T-cell (primary cell): ENCODE measurements around the gene TNFAIP2. TPM values are rescaled to one million over a fixed set of nuclear protein-coding genes. Genes with fewer than 3 reads are reported as not detected.

Source experiments
- ATAC-seq, 4 experiments: fragments of 200-7000 bp in 3 of 4; fragments of 150-1000 bp in 1 of 4; cut with Tn5 transposase; replicated peaks in 1 of 4; 1 replicate in 3 of 4; 2 replicates in 1 of 4; pipeline ENCODE4 v1.10.0; 2021; ENCODE audit warnings: moderate library complexity in 3 of 4, mild to moderate bottlenecking in 2 of 4, moderate number of reproducible peaks in 1 of 4
- CTCF ChIA-PET, 2 donors: fragments of 300-600 bp; sonication (Branson Sonifier 250); formaldehyde crosslinking; loops; one replicate each; lab custom pipeline; 2022; ENCODE audit warnings: antibody characterized with exemption in 2 of 2; lab: Charles Lee
- POLR2A ChIA-PET, 2 donors: fragments of 300-600 bp; sonication (Branson Sonifier 250); formaldehyde crosslinking; loops; one replicate each; lab custom pipeline; 2022; ENCODE audit warnings: antibody characterized with exemption in 2 of 2; lab: Charles Lee
- DNase-seq, 35 experiments: peaks; one replicate each; pipeline versions ENCODE4 v3.0.0 to v3.0.0-alpha.2; 2013 to 2023
- H3K27ac ChIP-seq: one replicate; pipeline ENCODE4 v1.5.1; 2013; ENCODE audit warnings: low read length
- H3K27me3 ChIP-seq, 2 experiments: replicated peaks in 1 of 2; 1 replicate in 1 of 2; 2 replicates in 1 of 2; pipeline versions ENCODE4 v1.6.1 to v1.7.0; 2013; ENCODE audit warnings: low read length in 1 of 2, mixed read lengths in 1 of 2; ENCODE audit not compliant: control insufficient read depth in 2 of 2, insufficient read depth in 2 of 2; ENCODE audit errors: extremely low read depth in 1 of 2
- H3K36me3 ChIP-seq, 2 donors: 1 replicate in 1 of 2; 2 replicates in 1 of 2; pipeline versions ENCODE4 v1.6.1 to v1.7.0; 2013; ENCODE audit warnings: low read length in 1 of 2; ENCODE audit not compliant: control insufficient read depth in 2 of 2, insufficient read depth in 1 of 2; ENCODE audit errors: extremely low read depth in 1 of 2
- H3K4me1 ChIP-seq, 2 experiments: 1 replicate in 1 of 2; 2 replicates in 1 of 2; pipeline versions ENCODE4 v1.6.1 to v1.7.0; 2013; ENCODE audit warnings: low read length in 2 of 2, mixed read lengths in 1 of 2; ENCODE audit not compliant: insufficient read depth in 2 of 2, control insufficient read depth in 1 of 2; ENCODE audit errors: extremely low read depth in 1 of 2
- H3K4me3 ChIP-seq, 2 donors: 1 replicate in 1 of 2; 2 replicates in 1 of 2; pipeline versions ENCODE4 v1.5.1 to v1.7.0; 2013; ENCODE audit warnings: mild to moderate bottlenecking in 2 of 2, low read length in 1 of 2, moderate library complexity in 1 of 2; ENCODE audit not compliant: control insufficient read depth in 1 of 2; ENCODE audit errors: extremely low read depth in 1 of 2
- H3K9me3 ChIP-seq: 2 replicates; pipeline ENCODE4 v1.7.0; 2013
- H3K27ac Mint-ChIP-seq, 2 donors: one replicate each; pipeline ENCODE4 v1.8.0; 2020 to 2021; ENCODE audit warnings: mild to moderate bottlenecking in 2 of 2, mixed read lengths in 2 of 2
- H3K27me3 Mint-ChIP-seq, 2 donors: one replicate each; pipeline ENCODE4 v1.8.0; 2021 to 2022; ENCODE audit warnings: mixed read lengths in 2 of 2
- H3K36me3 Mint-ChIP-seq: one replicate; pipeline ENCODE4 v1.8.0; 2021; ENCODE audit warnings: mixed read lengths
- H3K4me1 Mint-ChIP-seq, 3 donors: one replicate each; pipeline ENCODE4 v1.8.0; 2020 to 2022; ENCODE audit warnings: mixed read lengths in 3 of 3, mild to moderate bottlenecking in 1 of 3
- H3K4me3 Mint-ChIP-seq, 3 donors: one replicate each; pipeline ENCODE4 v1.8.0; 2020 to 2022; ENCODE audit warnings: mild to moderate bottlenecking in 3 of 3, mixed read lengths in 3 of 3, moderate library complexity in 3 of 3
- H3K9me3 Mint-ChIP-seq, 3 donors: one replicate each; pipeline ENCODE4 v1.8.0; 2020 to 2022; ENCODE audit warnings: mixed read lengths in 3 of 3
- WGBS: methylation state at CpG from one replicate; pipeline ENCODE4 v1.1.5; 2013; ENCODE audit warnings: missing lambda C conversion rate; ENCODE audit not compliant: insufficient coverage; 5-methylcytosine and 5-hydroxymethylcytosine counted together
- total RNA-seq, 35 experiments: library from RNA in 6 of 35; stranded (reverse) in 6 of 35; fragments of 120-200 nt in 1 of 35; gene quantifications; one replicate each; pipeline versions ENCODE4 v1.2.1 to v1.2.4 and lab custom pipeline; 2013 to 2026

Gene TNFAIP2
- total RNA-seq, 5 donors from 2014 or later (not counting 1 experiment from before 2014, with no cell fraction given), result 0.93 to 2.1 (median 1.0) TPM

GRCh38 chr14:103101963-103102688, 21.1 kb upstream of the TNFAIP2 start:
- no peak overlapping the region for H3K4me3 Mint-ChIP-seq
- H3K4me1 ChIP-seq, result peaks cover 0 to 14% of the 10 kb centered on the region in 2 experiments
- no peaks in the 10 kb centered on the region for H3K9me3 ChIP-seq
- H3K27ac ChIP-seq, result no peak overlapping the region
- H3K36me3 ChIP-seq, result no peaks in the 10 kb centered on the region
- peaks cover 11 to 17% (median 12%) of the 10 kb centered on the region in 3 donors for H3K4me1 Mint-ChIP-seq
- H3K27ac Mint-ChIP-seq, result no peak overlapping the region
- peaks cover 27 to 54% of the 10 kb centered on the region in 2 donors for H3K27me3 Mint-ChIP-seq
- ChIA-PET POLR2A (no interaction called here), CTCF (no interaction called here)
- WGBS, result 36% methylated on average over 84 of the region's 85 CpGs
- no peak for DNase-seq
- H3K9me3 Mint-ChIP-seq, result no peaks in the 10 kb centered on the region
- no peaks in the 10 kb centered on the region for H3K36me3 Mint-ChIP-seq
- H3K4me3 ChIP-seq, result no peak overlapping the region
- H3K27me3 ChIP-seq, result peaks cover 0 to 86% of the 10 kb centered on the region in 2 experiments
- ATAC-seq, result no peak

DNA sequence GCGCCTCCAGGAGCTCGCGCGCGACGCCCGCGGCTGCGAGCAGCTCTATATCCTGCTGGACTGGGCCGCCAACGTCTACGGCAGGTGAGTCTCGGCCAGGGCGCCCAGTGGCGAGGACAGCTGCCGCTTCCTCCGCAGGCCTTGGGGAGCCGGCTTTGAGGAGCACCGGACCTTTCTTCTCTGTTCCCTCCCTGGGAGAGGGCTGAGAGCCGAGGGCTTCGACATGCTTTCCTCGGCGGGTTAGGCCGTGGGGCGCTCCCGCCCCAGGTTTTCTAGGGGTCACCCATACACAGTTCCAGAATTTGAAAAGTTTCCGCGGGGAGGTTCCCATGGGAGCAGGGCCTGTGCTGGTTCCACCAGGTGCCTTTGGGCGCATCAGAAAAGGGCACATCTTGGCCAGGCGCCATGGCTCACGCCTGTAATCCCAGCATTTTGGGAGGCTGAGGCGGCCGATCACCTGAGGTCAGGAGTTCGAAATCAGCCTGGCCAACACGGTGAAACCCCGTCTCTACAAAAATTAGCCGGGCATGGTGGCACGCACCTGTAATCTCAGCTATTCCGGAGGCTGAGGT, 20.5 kb upstream of the TNFAIP2 start:
- Histone ChIP-seq H3K27ac (no peak overlapping the region), H3K4me1 (peaks cover 0 to 14% of the 10 kb centered on the region in 2 experiments), H3K4me3 (no peak overlapping the region), H3K36me3 (no peaks in the 10 kb centered on the region), H3K9me3 (no peaks in the 10 kb centered on the region), H3K27me3 (peaks cover 0 to 92% of the 10 kb centered on the region in 2 experiments)
- H3K4me1 Mint-ChIP-seq, result peaks cover 11 to 17% (median 12%) of the 10 kb centered on the region in 3 donors
- WGBS, result 47% methylated on average over 31 of the region's 39 CpGs
- no peak overlapping the region for H3K27ac Mint-ChIP-seq
- H3K27me3 Mint-ChIP-seq, result peaks cover 27 to 53% of the 10 kb centered on the region in 2 donors
- H3K4me3 Mint-ChIP-seq, result no peak overlapping the region
- ChIA-PET CTCF (no interaction called here), POLR2A (no interaction called here)
- ATAC-seq (no peak), DNase-seq (no peak)
- H3K9me3 Mint-ChIP-seq, result no peaks in the 10 kb centered on the region
- no peaks in the 10 kb centered on the region for H3K36me3 Mint-ChIP-seq

DNA sequence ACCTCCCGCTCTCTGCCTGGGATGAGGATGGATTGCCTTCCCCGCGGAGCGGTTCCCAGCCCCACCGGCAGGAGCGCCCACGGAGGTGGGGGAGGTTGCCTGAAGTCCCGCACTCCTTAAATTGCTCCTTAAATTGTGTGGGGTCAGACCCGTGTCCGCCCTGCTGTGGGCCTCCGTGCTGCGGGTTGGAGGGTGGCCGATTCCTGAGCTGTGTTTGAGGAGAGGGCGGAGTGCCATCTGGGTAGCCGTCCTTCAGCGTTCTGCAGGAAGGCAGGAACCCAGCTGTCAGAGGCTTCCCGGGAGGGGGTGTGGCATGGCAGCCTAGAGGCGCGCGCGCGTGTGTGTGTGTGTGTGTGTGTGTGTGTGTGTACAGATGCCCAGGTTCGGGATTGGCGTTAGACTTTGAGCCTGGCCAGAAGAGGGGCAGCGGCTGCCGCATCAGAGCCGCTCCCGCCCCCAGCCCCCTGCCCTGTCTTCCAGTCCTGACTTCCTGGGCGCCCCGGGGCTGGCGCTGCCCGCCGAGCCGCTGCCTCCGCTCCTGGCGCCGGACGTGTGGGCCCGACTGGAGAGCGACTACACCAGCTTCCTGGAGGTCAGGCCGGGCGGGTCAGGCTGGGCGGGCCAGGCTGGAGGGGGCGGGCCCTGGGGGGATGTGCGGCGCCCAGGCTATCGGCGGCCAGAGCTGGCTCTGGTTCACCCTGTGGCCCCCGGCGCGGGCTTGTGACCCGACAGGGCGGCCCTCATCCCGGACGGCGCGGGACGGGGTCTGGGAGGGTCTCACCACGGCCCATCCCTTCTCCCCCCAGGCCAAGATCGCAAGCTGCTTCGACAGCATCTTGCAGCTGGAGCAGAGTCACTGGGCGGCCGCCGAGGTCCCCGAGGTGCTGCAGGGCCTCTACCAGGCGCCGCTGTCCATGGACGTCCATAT, 19.5 kb upstream of the TNFAIP2 start:
- DNase-seq (no peak), ATAC-seq (no peak)
- H3K4me3 Mint-ChIP-seq, result no peak overlapping the region
- Histone ChIP-seq H3K4me3 (no peak overlapping the region), H3K27me3 (peaks cover 0 to 92% of the 10 kb centered on the region in 2 experiments), H3K9me3 (no peaks in the 10 kb centered on the region), H3K27ac (no peak overlapping the region), H3K4me1 (peaks cover 0 to 14% of the 10 kb centered on the region in 2 experiments), H3K36me3 (no peaks in the 10 kb centered on the region)
- H3K27ac Mint-ChIP-seq, result peak overlapping the region in 1 of 2 donors; percentile 27
- POLR2A ChIA-PET, result no interaction called here
- H3K9me3 Mint-ChIP-seq, result no peaks in the 10 kb centered on the region
- CTCF ChIA-PET, result interaction anchor here (1.3 to 1.4 kb wide), 2 partner anchors 8 to 189 kb away, joined by 6 to 12 read pairs; no protein-coding TSS in a partner anchor
- peaks cover 27 to 49% of the 10 kb centered on the region in 2 donors for H3K27me3 Mint-ChIP-seq
- H3K4me1 Mint-ChIP-seq, result peaks cover 11 to 17% (median 12%) of the 10 kb centered on the region in 3 donors
- WGBS, result 10% methylated on average over 59 of the region's 68 CpGs
- H3K36me3 Mint-ChIP-seq, result no peaks in the 10 kb centered on the region

- no peak for DNase-seq
- H3K27ac ChIP-seq, result no peak overlapping the region
- H3K9me3 ChIP-seq, result no peaks in the 10 kb centered on the region
- H3K36me3 ChIP-seq, result no peaks in the 10 kb centered on the region
- ATAC-seq, result no peak
- Mint-ChIP-seq H3K4me3 (no peak overlapping the region), H3K27ac (no peak overlapping the region), H3K27me3 (peaks cover 27 to 49% of the 10 kb centered on the region in 2 donors), H3K4me1 (peaks cover 11 to 17% (median 12%) of the 10 kb centered on the region in 3 donors), H3K36me3 (no peaks in the 10 kb centered on the region), H3K9me3 (no peaks in the 10 kb centered on the region)
- CTCF ChIA-PET, result interaction anchor here (0.5 to 1.7 kb wide), 10 partner anchors 8 to 523 kb away, joined by 3 to 12 read pairs (median 4); no protein-coding TSS in a partner anchor
- peaks cover 0 to 14% of the 10 kb centered on the region in 2 experiments for H3K4me1 ChIP-seq
- POLR2A ChIA-PET, result no interaction called here
- H3K27me3 ChIP-seq, result peaks cover 0 to 88% of the 10 kb centered on the region in 2 experiments
- H3K4me3 ChIP-seq, result no peak overlapping the region
- WGBS, result 24% methylated on average over 15 of the region's 20 CpGs
Measured at GRCh38 chr14:103104389-103104653, 18.9 kb upstream of the TNFAIP2 start.

GRCh38 chr14:103104654-103105452, 18.4 kb upstream of the TNFAIP2 start:
- Mint-ChIP-seq H3K9me3 (no peaks in the 10 kb centered on the region), H3K27ac (no peak overlapping the region), H3K27me3 (peaks cover 27 to 49% of the 10 kb centered on the region in 2 donors), H3K4me3 (peak overlapping the region in 1 of 3 donors; percentile 19), H3K36me3 (no peaks in the 10 kb centered on the region), H3K4me1 (peaks cover 11 to 17% (median 12%) of the 10 kb centered on the region in 3 donors)
- Histone ChIP-seq H3K4me3 (no peak overlapping the region), H3K36me3 (no peaks in the 10 kb centered on the region), H3K4me1 (peaks cover 0 to 14% of the 10 kb centered on the region in 2 experiments), H3K9me3 (no peaks in the 10 kb centered on the region), H3K27ac (no peak overlapping the region), H3K27me3 (peaks cover 0 to 87% of the 10 kb centered on the region in 2 experiments)
- peak; percentile 86 to 95 (median 91) for ATAC-seq
- ChIA-PET CTCF (interaction anchor here (0.5 to 1.7 kb wide), 12 partner anchors 9 to 524 kb away, joined by 3 to 12 read pairs (median 4); no protein-coding TSS in a partner anchor), POLR2A (no interaction called here)
- WGBS, result 11% methylated on average over 56 of the region's 59 CpGs
- peak; percentile 47 to 78 (median 70) for DNase-seq
